Tongue (tissue), 2 donors: Measurements from ENCODE around the gene FBXW9. TPM values are rescaled to one million over a fixed set of nuclear protein-coding genes. Genes with fewer than 3 reads are reported as not detected.
"Not testable (repeated sequence)": the region's sequence is repeated elsewhere in the genome, so short reads cannot be mapped to it uniquely, and the experiment has no call there.

Source experiments
- DNase-seq: peaks from one replicate; pipeline ENCODE4 v3.0.0-alpha.2; 2015
- total RNA-seq: library from RNA; depleted of rRNA; stranded (reverse); fragments of >200 nt; gene quantifications from one replicate; pipeline ENCODE4 v1.2.3, GENCODE V29; 2014

Gene FBXW9
- total RNA-seq = 8.0 TPM

GRCh38 chr19:12696366-12697335 lies at the start of gene FBXW9:
TSS of gene FBXW9 (minus strand) at chr19:12696631. CDS start at chr19:12696581, 50 bp downstream.
- peak; percentile 98 for DNase-seq

- no peak for DNase-seq
These were observed 48.9 kb upstream of the FBXW9 start for GRCh38 chr19:12745166-12745897.

GRCh38 chr19:12737835-12738351 lies 41.5 kb upstream of the FBXW9 start:
- no peak for DNase-seq

GRCh38 chr19:12736995-12737834 lies 40.8 kb upstream of the FBXW9 start, which contains the start of gene GET3:
TSS of gene GET3 (plus strand) at chr19:12737497. CDS start at chr19:12737506, 9 bp downstream.
- DNase-seq = peak; percentile 99

GRCh38 chr19:12733369-12734214 lies 37.2 kb upstream of the FBXW9 start:
- peak; percentile 38 for DNase-seq

GRCh38 chr19:12731337-12731736 lies 34.9 kb upstream of the FBXW9 start:
- no peak for DNase-seq

- DNase-seq = no peak
These were observed 33.6 kb upstream of the FBXW9 start for GRCh38 chr19:12730064-12730463.

GRCh38 chr19:12727745-12728433 lies 31.5 kb upstream of the FBXW9 start:
- no peak for DNase-seq

GRCh38 chr19:12726988-12727316 lies 30.5 kb upstream of the FBXW9 start:
- no peak for DNase-seq

GRCh38 chr19:12725612-12726011 lies 29.2 kb upstream of the FBXW9 start:
- not testable (repeated sequence) for DNase-seq

- peak; percentile 80 for DNase-seq
These were observed 27.4 kb upstream of the FBXW9 start, which contains the start of gene TNPO2 for GRCh38 chr19:12723641-12724426. TSS of gene TNPO2 (minus strand) at chr19:12723932. CDS start at chr19:12720977, 2,955 bp downstream.

GRCh38 chr19:12723381-12723640 lies 26.9 kb upstream of the FBXW9 start:
- no peak for DNase-seq

- peak; percentile 99 for DNase-seq
These were observed 26.3 kb upstream of the FBXW9 start for GRCh38 chr19:12722566-12723380.

GRCh38 chr19:12721656-12722565 lies 25.5 kb upstream of the FBXW9 start:
- peak; percentile 88 for DNase-seq

GRCh38 chr19:12720851-12721655 lies 24.6 kb upstream of the FBXW9 start:
- peak; percentile 46 for DNase-seq

- DNase-seq = no peak
These were observed 23.9 kb upstream of the FBXW9 start for GRCh38 chr19:12720296-12720695.

- no peak for DNase-seq
These were observed 19.5 kb upstream of the FBXW9 start for GRCh38 chr19:12715929-12716328.
